Frontal cortex (tissue), 4 donors: ENCODE results near the gene ZSCAN26. TPM values are rescaled to one million over a fixed set of nuclear protein-coding genes. Genes with fewer than 3 reads are reported as not detected.
A peak's percentile ranks its signal among the peaks of the same experiment; 100 is the strongest.

ENCODE experiments used
- DNase-seq, 2 donors: peaks; one replicate each; pipeline ENCODE4 v3.0.0; 2012; ENCODE audit warnings: low spot score in 2 of 2
- FAIRE-seq: peaks from 2 replicates; lab custom pipeline; 2012; peaks lifted over from hg19 to GRCh38; lab: Jason Lieb, UNC
- total RNA-seq: library from RNA; depleted of rRNA; stranded (reverse); fragments of >200 nt; gene quantifications from one replicate; pipeline ENCODE4 v1.2.3, GENCODE V29; 2014
- donor health status: control.
- donor health status: control.
- donor health status: control.

The ZSCAN26 gene
- 36.3 TPM for total RNA-seq

GRCh38 chr6:28266962-28267694 lies at the start of gene ZSCAN26:
TSS of gene ZSCAN26 (plus strand) at chr6:28267143. CDS start at chr6:28271920, 4,777 bp downstream.
- DNase-seq (peak; percentile 56 to 69), FAIRE-seq (no peak)

DNA sequence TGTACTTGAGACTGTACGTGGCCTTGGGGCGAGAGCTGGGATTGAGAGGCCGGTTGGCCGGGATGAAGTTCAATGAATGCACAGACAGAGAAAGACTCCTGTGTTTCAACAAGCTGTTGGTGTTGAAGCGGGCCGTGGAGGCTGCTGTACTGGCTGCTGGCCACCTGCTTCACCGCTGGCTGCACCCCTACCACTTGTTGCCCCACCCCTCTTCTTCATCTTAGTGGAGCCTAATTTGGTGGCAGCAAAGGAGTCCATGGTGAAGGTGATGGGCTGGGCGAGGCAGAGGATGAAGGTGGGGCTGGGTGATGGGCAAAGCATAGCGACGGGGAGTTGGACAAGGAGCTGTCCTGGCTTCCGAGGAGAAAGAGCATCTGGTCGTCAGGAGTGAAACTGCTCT lies 49.1 kb upstream of the ZSCAN26 start:
- DNase-seq = no peak
- no peak for FAIRE-seq

- DNase-seq = peak; percentile 40 to 58
- FAIRE-seq = no peak
Measured at GRCh38 chr6:28218312-28219248, 48.4 kb upstream of the ZSCAN26 start.

DNA sequence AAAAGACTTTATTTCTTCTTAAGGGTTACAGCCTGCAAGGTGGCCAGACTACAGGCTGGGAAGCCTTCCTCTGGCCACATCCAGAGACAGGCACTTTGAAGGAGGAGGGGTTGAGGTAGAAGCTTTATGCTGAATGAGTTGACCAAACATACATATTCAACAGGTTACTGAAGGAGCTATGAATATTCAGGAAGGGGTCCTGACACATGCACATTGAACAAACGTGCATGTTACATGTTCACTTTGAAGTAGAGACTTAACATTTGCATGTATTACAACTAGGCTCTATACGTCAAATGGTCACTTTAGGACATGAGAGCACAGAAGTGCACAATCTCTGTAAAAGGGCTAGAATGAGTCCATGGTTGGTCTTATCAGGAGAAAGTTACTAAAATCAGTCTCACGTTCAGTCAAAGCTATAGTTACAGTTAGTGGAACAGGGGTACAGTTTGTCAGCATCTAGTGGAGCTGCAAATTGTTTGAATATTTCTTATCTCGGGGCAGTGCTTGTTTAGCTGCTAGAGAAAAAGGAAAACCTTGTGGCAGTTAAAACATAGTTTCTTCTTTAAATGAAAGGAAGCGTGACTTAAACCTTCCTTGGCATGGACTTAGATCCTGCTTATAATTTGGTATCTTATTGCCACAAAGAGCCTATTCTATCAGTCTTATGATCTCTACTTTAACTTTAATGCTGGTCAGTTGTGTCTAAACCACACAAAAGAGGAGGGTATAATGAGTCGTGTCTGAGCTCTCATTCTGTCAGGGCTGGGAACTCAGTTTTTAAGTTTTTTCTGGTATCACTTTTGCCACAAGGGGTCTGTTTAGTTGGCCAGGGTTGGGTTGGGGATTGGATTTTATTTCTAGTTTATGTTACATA lies 46.4 kb upstream of the ZSCAN26 start:
- no peak for FAIRE-seq
- no peak for DNase-seq

- FAIRE-seq (no peak), DNase-seq (no peak)
Measured at GRCh38 chr6:28224131-28225055, 42.5 kb upstream of the ZSCAN26 start.

GRCh38 chr6:28225056-28225834 lies 41.7 kb upstream of the ZSCAN26 start, which contains the start of gene ZSCAN9:
TSS of gene ZSCAN9 (plus strand) at chr6:28225275. CDS start at chr6:28227085, 1,810 bp downstream.
- FAIRE-seq = no peak

DNA sequence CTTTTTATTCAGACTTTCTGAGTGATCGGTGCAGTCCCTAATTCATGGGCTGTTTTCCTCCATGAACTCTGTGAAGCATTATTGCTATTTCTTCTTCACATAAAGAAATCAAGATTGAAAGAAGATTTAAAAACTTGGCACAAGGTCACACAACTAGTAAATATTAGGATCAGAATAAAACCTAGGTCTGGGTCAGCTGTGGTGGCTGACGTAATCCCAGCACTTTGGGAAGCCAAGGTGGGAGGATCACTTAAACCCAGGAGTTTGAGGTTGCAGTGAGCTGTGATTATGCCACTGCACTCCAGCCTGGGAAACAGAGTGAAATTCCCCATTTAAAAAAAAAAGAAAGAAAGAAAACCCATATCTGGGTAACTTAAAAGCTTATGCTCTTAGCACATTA lies 40.5 kb upstream of the ZSCAN26 start:
- DNase-seq = no peak
- FAIRE-seq = no peak

More at GRCh38 chr6:28225056-28225834, 41.7 kb upstream of the ZSCAN26 start, which contains the start of gene ZSCAN9:
- peak; percentile 54 to 66 for DNase-seq

DNA sequence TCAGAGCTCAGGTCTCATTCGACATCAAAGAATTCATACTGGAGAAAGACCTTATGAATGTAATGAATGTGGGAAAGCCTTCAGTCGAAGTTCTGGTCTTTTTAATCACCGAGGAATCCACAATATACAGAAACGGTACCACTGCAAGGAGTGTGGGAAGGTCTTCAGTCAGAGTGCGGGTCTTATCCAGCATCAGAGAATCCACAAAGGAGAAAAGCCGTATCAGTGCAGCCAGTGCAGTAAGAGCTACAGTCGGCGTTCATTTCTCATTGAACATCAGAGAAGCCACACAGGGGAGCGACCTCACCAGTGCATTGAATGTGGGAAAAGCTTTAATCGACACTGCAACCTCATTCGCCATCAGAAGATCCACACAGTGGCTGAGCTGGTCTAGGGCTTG lies 34.2 kb upstream of the ZSCAN26 start:
- DNase-seq = no peak
- FAIRE-seq = no peak

- no peak for FAIRE-seq
Measured at GRCh38 chr6:28235912-28236452, 31.0 kb upstream of the ZSCAN26 start.

DNA sequence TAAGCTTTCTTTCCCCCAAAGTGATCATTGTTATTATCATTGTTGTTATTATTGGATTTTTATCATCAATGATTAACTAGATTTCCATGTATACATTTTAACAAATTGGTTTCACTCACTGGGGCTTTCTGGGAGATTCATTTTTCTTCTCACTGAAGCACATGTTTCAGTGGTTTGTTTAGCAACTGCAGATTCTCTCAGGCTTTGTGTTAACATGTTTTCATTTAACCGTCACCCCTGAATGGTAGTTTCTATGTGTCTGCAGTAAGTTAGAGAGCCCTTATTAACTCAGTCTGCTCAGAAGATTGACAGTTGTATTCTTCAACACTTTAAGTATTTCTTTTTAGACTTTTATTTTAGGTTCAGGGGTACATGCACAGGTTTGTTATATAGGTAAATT lies 27.3 kb upstream of the ZSCAN26 start:
- no peak for DNase-seq
- FAIRE-seq = no peak

More at GRCh38 chr6:28235912-28236452, 31.0 kb upstream of the ZSCAN26 start:
- no peak for DNase-seq

- FAIRE-seq = no peak
- no peak for DNase-seq
Measured at GRCh38 chr6:28240471-28240870, 26.5 kb upstream of the ZSCAN26 start.

- DNase-seq (no peak), FAIRE-seq (no peak)
Measured at GRCh38 chr6:28243946-28244345, 23.0 kb upstream of the ZSCAN26 start.

- no peak for DNase-seq
- FAIRE-seq = no peak
Measured at GRCh38 chr6:28245206-28245941, 21.6 kb upstream of the ZSCAN26 start.

DNA sequence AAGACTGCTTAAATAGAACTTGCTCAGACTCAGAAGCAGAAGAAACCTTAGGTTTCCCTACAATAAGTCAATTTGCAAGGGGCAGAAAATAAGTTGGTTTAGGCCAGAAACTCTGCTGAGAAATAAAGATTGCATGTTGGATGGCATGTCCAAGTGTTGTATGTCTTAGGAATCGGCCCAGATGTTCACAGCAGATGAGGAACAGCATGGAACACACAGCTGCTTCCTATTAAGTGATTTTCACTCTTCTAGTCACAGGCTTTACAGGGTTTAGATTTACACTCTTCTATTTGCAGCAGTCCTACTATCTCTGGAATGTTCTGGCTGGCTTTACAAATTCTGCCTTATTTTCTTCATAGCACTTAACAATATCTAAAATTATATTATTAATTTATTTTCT lies 18.0 kb upstream of the ZSCAN26 start:
- DNase-seq = no peak
- FAIRE-seq = no peak

- FAIRE-seq (no peak), DNase-seq (no peak)
Measured at GRCh38 chr6:28250747-28251146, 16.2 kb upstream of the ZSCAN26 start.

- DNase-seq = peak in 1 of 2 donors; percentile 16
- FAIRE-seq = no peak
Measured at GRCh38 chr6:28251661-28252008, 15.3 kb upstream of the ZSCAN26 start.
